ENCODE results near the gene LARGE1. TPM values are rescaled to one million over a fixed set of nuclear protein-coding genes. Genes with fewer than 3 reads are reported as not detected.

LARGE1 gene
- total and polyA plus RNA-seq, 2 of the 13 experiments (the other 11 are each of a cell fraction or from before 2014, with no cell fraction given): 8.4 to 11.0 TPM

DNA sequence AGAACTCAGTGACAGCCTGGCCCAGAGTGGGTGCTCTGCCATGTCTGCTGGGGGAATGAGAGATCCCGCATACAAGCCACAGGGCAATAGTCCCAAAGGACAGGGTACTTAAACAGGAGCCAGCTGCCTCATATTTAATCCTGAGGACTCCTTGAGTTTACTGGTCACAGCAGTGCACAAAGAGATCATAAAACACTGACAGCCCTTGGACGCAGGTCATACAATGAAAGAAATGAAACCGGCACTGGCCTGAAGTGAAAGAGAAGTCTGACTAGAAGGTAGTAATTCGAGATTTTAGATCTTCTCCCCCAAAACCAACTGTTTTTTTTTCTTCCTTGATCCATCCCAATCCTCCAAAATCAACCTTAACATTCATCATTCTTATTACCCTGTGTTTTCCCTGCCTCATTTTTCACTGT lies 562.3 kb downstream of the LARGE1 start:
- no peak for TF ChIP-seq ZSCAN22 (CRISPR knock-in tag; IDR thresholded peaks at IDR 0.05)
- TF ChIP-seq FLYWCH1 (CRISPR knock-in tag; IDR thresholded peaks at IDR 0.05): no peak
- TF ChIP-seq ZNF776 (CRISPR knock-in tag; IDR thresholded peaks at IDR 0.05): no peak
- no peak for TF ChIP-seq IRF1 (CRISPR knock-in tag; IDR thresholded peaks at IDR 0.05; ENCODE audit: low read depth)
- no peak for TF ChIP-seq SRSF4 (IDR thresholded peaks at IDR 0.05; ENCODE audit: low read depth, low read length, poor library complexity, severe bottlenecking)
- TF ChIP-seq, protein P1, sequence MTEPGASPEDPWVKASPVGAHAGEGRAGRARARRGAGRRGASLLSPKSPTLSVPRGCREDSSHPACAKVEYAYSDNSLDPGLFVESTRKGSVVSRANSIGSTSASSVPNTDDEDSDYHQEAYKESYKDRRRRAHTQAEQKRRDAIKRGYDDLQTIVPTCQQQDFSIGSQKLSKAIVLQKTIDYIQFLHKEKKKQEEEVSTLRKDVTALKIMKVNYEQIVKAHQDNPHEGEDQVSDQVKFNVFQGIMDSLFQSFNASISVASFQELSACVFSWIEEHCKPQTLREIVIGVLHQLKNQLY (CRISPR knock-in tag; IDR thresholded peaks at IDR 0.05): no peak
- no peak for TF ChIP-seq POLR2AphosphoS5 (IDR thresholded peaks at IDR 0.05; ENCODE audit: low read depth, low read length)
- no peak for TF ChIP-seq RBAK (CRISPR knock-in tag; IDR thresholded peaks at IDR 0.05)
- no peak for TF ChIP-seq RARG (CRISPR knock-in tag; IDR thresholded peaks at IDR 0.05; ENCODE audit: low read depth)
- TF ChIP-seq SUZ12 (IDR thresholded peaks at IDR 0.05; ENCODE audit: low read depth, low read length): no peak
- TF ChIP-seq SAFB2 (CRISPR knock-in tag; IDR thresholded peaks at IDR 0.05; ENCODE audit: borderline replicate concordance, low read depth): no peak
- no peak for TF ChIP-seq HHEX (CRISPR knock-in tag; IDR thresholded peaks at IDR 0.05)
- no peak for TF ChIP-seq ZFP90 (CRISPR knock-in tag; IDR thresholded peaks at IDR 0.05; ENCODE audit: borderline replicate concordance)
- Histone ChIP-seq H4K20me1 (ENCODE audit: insufficient read depth, low read length) (no peaks in the 10 kb centered on the region), H3K4me1 (ENCODE audit: insufficient read depth, low read length) (peaks cover 20% of the 10 kb centered on the region), H2AFZ (ENCODE audit: low read length) (no peak overlapping the region), H3K9me3 (ENCODE audit: low read length) (no peaks in the 10 kb centered on the region), H3K27me3 (ENCODE audit: control insufficient read depth in 1 of 2, insufficient read depth in 2 of 2, low read length in 2 of 2) (no peaks in the 10 kb centered on the region), H3K4me3 (replicated peaks in 1 of 3; ENCODE audit: insufficient read depth in 1 of 3, low read depth in 2 of 3, low read length in 3 of 3) (no peak overlapping the region), H3K79me2 (ENCODE audit: insufficient read depth, low read length) (no peaks in the 10 kb centered on the region), H3K9ac (ENCODE audit: insufficient read depth, low read depth, low read length) (no peak overlapping the region), H3K4me2 (ENCODE audit: low read depth, low read length) (no peak overlapping the region), H3K36me3 (replicated peaks in 1 of 2; ENCODE audit: control insufficient read depth in 1 of 2, insufficient read depth in 2 of 2, low read length in 2 of 2) (no peaks in the 10 kb centered on the region; a peak in 1 of 5 replicates), H3K27ac (ENCODE audit: extremely low read length, insufficient read depth, low read length) (no peak overlapping the region)
- intact Hi-C loops (cut with micrococcal nuclease; ENCODE audit: unreplicated experiment) (loop anchor here (5.0 kb wide), 1 partner anchor 106 kb away; no protein-coding TSS in a partner anchor), in situ Hi-C loops (cut with HindIII; ENCODE audit: extremely low pct_ligation_motif_present, low pct_unique_long_range_greater_than_20kb) (no loop called here)
- CTCF ChIA-PET (ENCODE audit: low intra/inter-chr PET ratio, low total read pairs): no interaction called here
- POLR2A ChIA-PET: no interaction called here
- FAIRE-seq: no peak
- no peak for DNase-seq (ENCODE audit: low spot score)
- BruUV-seq (replicated peaks): no TSS peak
- ATAC-seq: no peak
- WGBS (ENCODE audit: low lambda C conversion rate): 82% methylated on average over 4 of the region's 4 CpGs
